Esophagus squamous epithelium (tissue), 5 donors: Measurements from ENCODE around the gene RNF223. TPM values are rescaled to one million over a fixed set of nuclear protein-coding genes. Genes with fewer than 3 reads are reported as not detected.

Experiments used
- DNase-seq: peaks from one replicate; lab custom pipeline; 2025; lab: John Stamatoyannopoulos, UW
- H3K27ac ChIP-seq, 4 donors: fragments of 200-600 bp; sonication (generic); one replicate each; pipeline ENCODE4 v1.5.1; 2016 to 2019; ENCODE audit warnings: mild to moderate bottlenecking in 1 of 4
- H3K27me3 ChIP-seq, 4 donors: fragments of 200-600 bp; sonication (generic); 1 replicate in 3 of 4; 2 replicates in 1 of 4; pipeline versions ENCODE4 v1.5.1 to v1.6.0; 2017 to 2021; ENCODE audit warnings: antibody characterized with exemption in 1 of 4
- H3K36me3 ChIP-seq, 3 donors: fragments of 200-600 bp; sonication (generic); one replicate each; pipeline ENCODE4 v1.5.1; 2016 to 2019
- H3K4me1 ChIP-seq, 3 donors: fragments of 200-600 bp; sonication (generic); one replicate each; pipeline ENCODE4 v1.5.1; 2017 to 2019
- H3K4me3 ChIP-seq, 4 donors: fragments of 200-600 bp; sonication (generic); 1 replicate in 3 of 4; 2 replicates in 1 of 4; pipeline ENCODE4 v1.5.1; 2016 to 2019; ENCODE audit warnings: mild to moderate bottlenecking in 2 of 4, moderate library complexity in 1 of 4
- H3K9me3 ChIP-seq, 3 donors: fragments of 200-600 bp; sonication (generic); one replicate each; pipeline ENCODE4 v1.5.1; 2016 to 2019
- CTCF ChIP-seq, 6 experiments: fragments of 450-650 bp in 4 of 6; fragments of 200-600 bp in 2 of 6; sonication (generic) in 2 of 6; IDR thresholded peaks; one replicate each; pipeline ENCODE4 v1.5.1; 2016 to 2019; ENCODE audit warnings: antibody characterized with exemption in 6 of 6, mild to moderate bottlenecking in 4 of 6, moderate library complexity in 4 of 6
- POLR2A ChIP-seq, 4 donors: fragments of 450-650 bp; IDR thresholded peaks; one replicate each; pipeline ENCODE4 v1.6.1; 2017; ENCODE audit warnings: antibody characterized with exemption in 4 of 4, mild to moderate bottlenecking in 4 of 4, moderate library complexity in 3 of 4
- WGBS, 2 donors: methylation state at CpG; one replicate each; pipeline ENCODE4 v1.1.5; 2018; 5-methylcytosine and 5-hydroxymethylcytosine counted together
- intact Hi-C: fragments of 100-400 bp; cut with DNase I; formaldehyde crosslinking; loops from one replicate; pipeline ENCODE4 v1.15.0; 2022
- total RNA-seq, 4 donors: library from RNA; depleted of rRNA; stranded (reverse); fragments of >200 nt; gene quantifications; one replicate each; pipeline ENCODE4 v1.1.0, GENCODE V29; 2016
- donor health status: DM: yes; HTN: yes; CAD: no.

RNF223 gene
- total RNA-seq, 4 donors from 2014 or later, result 11.8 to 25.3 (median 12.3) TPM

- peaks cover 16 to 36% (median 23%) of the 10 kb centered on the region in 3 donors for H3K4me1 ChIP-seq
- intact Hi-C loops, result loop anchor here (10.0 kb wide), 1 partner anchor 83 kb away; no protein-coding TSS in a partner anchor
- H3K4me3 ChIP-seq, result peak overlapping the region in 2 of 4 donors; percentile 62 to 96
- peaks cover 0 to 51% (median 0%) of the 10 kb centered on the region in 4 donors for H3K27me3 ChIP-seq
- 56 to 60% methylated on average over 2 to 4 of the region's 20 CpGs for WGBS, 2 donors
- no peak for TF ChIP-seq CTCF (IDR thresholded peaks at IDR 0.05)
- TF ChIP-seq POLR2A (IDR thresholded peaks at IDR 0.05), result no peak
- peaks cover 0 to 12% (median 0%) of the 10 kb centered on the region in 3 donors for H3K36me3 ChIP-seq
- DNase-seq, result no peak
- H3K9me3 ChIP-seq, result peaks cover 0 to 8% (median 0%) of the 10 kb centered on the region in 3 donors
- no peak overlapping the region for H3K27ac ChIP-seq
Measured at GRCh38 chr1:1117469-1117831, 43.3 kb upstream of the RNF223 start.

- Histone ChIP-seq H3K27me3 (peaks cover 0 to 47% (median 0%) of the 10 kb centered on the region in 4 donors), H3K9me3 (peaks cover 0 to 8% (median 0%) of the 10 kb centered on the region in 3 donors), H3K4me3 (peak overlapping the region; percentile 62 to 99 (median 96)), H3K36me3 (peaks cover 0 to 18% (median 0%) of the 10 kb centered on the region in 3 donors), H3K27ac (peak overlapping the region; percentile 28 to 64 (median 50)), H3K4me1 (peaks cover 11 to 30% (median 17%) of the 10 kb centered on the region in 3 donors)
- no peak for DNase-seq
- intact Hi-C loops, result loop anchor here (10.0 kb wide), 1 partner anchor 82 kb away; no protein-coding TSS in a partner anchor
- 7% methylated on average over 3 of the region's 47 CpGs; no CpG with 5 or more reads in 1 of the 2 donors for WGBS, 2 donors
- TF ChIP-seq POLR2A (IDR thresholded peaks at IDR 0.05), result no peak
- TF ChIP-seq CTCF (IDR thresholded peaks at IDR 0.05), result no peak
Measured at GRCh38 chr1:1116701-1117468, 42.8 kb upstream of the RNF223 start.

- Histone ChIP-seq H3K36me3 (peaks cover 0 to 23% (median 0%) of the 10 kb centered on the region in 3 donors), H3K27me3 (peaks cover 0 to 39% (median 0%) of the 10 kb centered on the region in 4 donors), H3K4me3 (peak within 1 kb of the TSS; percentile 62 to 99 (median 96)), H3K4me1 (peaks cover 9 to 24% (median 15%) of the 10 kb centered on the region in 3 donors), H3K27ac (peak within 1 kb of the TSS; percentile 86 to 94 (median 90)), H3K9me3 (peaks cover 0 to 8% (median 0%) of the 10 kb centered on the region in 3 donors)
- intact Hi-C loops, result loop anchor here (10.0 kb wide), 1 partner anchor 81 kb away; no protein-coding TSS in a partner anchor
- no peak for TF ChIP-seq POLR2A (IDR thresholded peaks at IDR 0.05)
- peak in 2 of 6 experiments; percentile 8 to 37 for TF ChIP-seq CTCF (IDR thresholded peaks at IDR 0.05)
- WGBS, 2 donors, result 3% methylated on average over 8 of the region's 128 CpGs; no CpG with 5 or more reads in 1 of the 2 donors
- DNase-seq, result peak; percentile 97
Measured at GRCh38 chr1:1115786-1116700, 41.9 kb upstream of the RNF223 start, which contains the start of gene C1orf159. Gene C1orf159, minus strand, starts transcription at chr1:1116089. Its CDS starts 24,546 bp downstream, at chr1:1091543.

- intact Hi-C loops, result loop anchor here (10.0 kb wide), 1 partner anchor 80 kb away; no protein-coding TSS in a partner anchor
- H3K4me3 ChIP-seq, result peak overlapping the region; percentile 62 to 99 (median 96)
- 3 to 6% methylated on average over 22 to 26 of the region's 41 CpGs for WGBS, 2 donors
- H3K36me3 ChIP-seq, result peaks cover 0 to 23% (median 0%) of the 10 kb centered on the region in 3 donors
- H3K27me3 ChIP-seq, result peaks cover 0 to 31% (median 0%) of the 10 kb centered on the region in 4 donors
- H3K9me3 ChIP-seq, result peaks cover 0 to 8% (median 0%) of the 10 kb centered on the region in 3 donors
- peaks cover 9 to 24% (median 15%) of the 10 kb centered on the region in 3 donors for H3K4me1 ChIP-seq
- TF ChIP-seq CTCF (IDR thresholded peaks at IDR 0.05), result no peak
- no peak for TF ChIP-seq POLR2A (IDR thresholded peaks at IDR 0.05)
- no peak for DNase-seq
- peak overlapping the region; percentile 86 to 94 (median 90) for H3K27ac ChIP-seq
Measured at GRCh38 chr1:1115136-1115785, 41.2 kb upstream of the RNF223 start.
